ENCODE data around the gene ZNF560. TPM values are rescaled to one million over a fixed set of nuclear protein-coding genes. Genes with fewer than 3 reads are reported as not detected.

Gene ZNF560
- total and polyA plus RNA-seq, 10 of the 15 experiments (the other 5 are each of a cell fraction or from before 2014, with no cell fraction given): 0.03 to 0.16 (median 0.10) TPM; not detected in 4

DNA sequence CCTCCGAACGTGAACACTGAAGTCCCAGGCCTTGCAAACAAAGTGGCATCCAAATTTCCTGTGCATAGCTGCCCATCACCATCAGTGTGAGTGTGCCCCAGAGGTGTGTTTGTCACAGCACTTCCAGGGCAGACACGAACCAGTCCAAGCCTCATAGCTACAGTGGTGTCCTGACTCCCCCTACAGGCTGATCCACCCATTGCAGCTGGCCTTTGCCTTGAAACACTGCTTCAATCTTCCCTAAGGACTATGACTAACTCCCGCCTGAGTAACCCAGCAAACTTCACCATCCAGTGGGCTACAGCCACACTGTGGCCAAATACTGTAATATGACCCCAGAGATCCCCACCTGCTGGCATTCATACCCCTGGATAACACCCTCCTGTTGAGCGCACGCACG is 66.9 kb downstream of the ZNF560 start:
- SMC1A ChIA-PET (ENCODE audit: uncharacterized antibody, unreplicated experiment): no interaction called here
- DNase-seq (ENCODE audit: low read depth, low spot score): no peak

More for the DNA sequence above, 66.9 kb downstream of the ZNF560 start:
- BruUV-seq (replicated peaks): no TSS peak
- H3K9me3 ChIP-seq (replicated peaks; ENCODE audit: control insufficient read depth, insufficient read depth, low read length): peaks cover 1% of the 10 kb centered on the region; the same call in 2 of the 3 replicates
- ChIA-PET CTCF (interaction anchor here (0.6 to 1.3 kb wide), 3 partner anchors 14 to 296 kb away, joined by 3 to 4 read pairs (median 3); no protein-coding TSS in a partner anchor), POLR2A (no interaction called here), RAD21 (ENCODE audit: unreplicated experiment) (interaction anchor here (0.6 kb wide), 1 partner anchor 223 kb away, joined by 3 read pairs; no protein-coding TSS in a partner anchor)
- H3K27ac ChIP-seq (ENCODE audit: control insufficient read depth, insufficient read depth): no peak overlapping the region
- H2AFZ ChIP-seq (ENCODE audit: control insufficient read depth, low read depth, low read length): no peak overlapping the region
- H3K4me2 ChIP-seq (ENCODE audit: control insufficient read depth, insufficient read depth): no peak overlapping the region
- H3K36me3 ChIP-seq (ENCODE audit: control insufficient read depth in 2 of 2, insufficient read depth in 2 of 2, low read length in 1 of 2): peaks cover 0 to 16% of the 10 kb centered on the region in 2 experiments
- no peak for FAIRE-seq
- no peak for ATAC-seq
- H3K79me2 ChIP-seq (ENCODE audit: control insufficient read depth, insufficient read depth, low read length): peaks cover 6% of the 10 kb centered on the region
- H3K27me3 ChIP-seq (replicated peaks in 1 of 2; ENCODE audit: control insufficient read depth in 2 of 2, insufficient read depth in 2 of 2, low read length in 1 of 2): no peaks in the 10 kb centered on the region
- H3K4me1 ChIP-seq (ENCODE audit: control insufficient read depth, insufficient read depth, low read length): no peaks in the 10 kb centered on the region
- intact Hi-C loops (cut with micrococcal nuclease; ENCODE audit: unreplicated experiment): loop anchor here (10.0 kb wide), 1 partner anchor 117 kb away; no protein-coding TSS in a partner anchor
- TF ChIP-seq, protein P1, sequence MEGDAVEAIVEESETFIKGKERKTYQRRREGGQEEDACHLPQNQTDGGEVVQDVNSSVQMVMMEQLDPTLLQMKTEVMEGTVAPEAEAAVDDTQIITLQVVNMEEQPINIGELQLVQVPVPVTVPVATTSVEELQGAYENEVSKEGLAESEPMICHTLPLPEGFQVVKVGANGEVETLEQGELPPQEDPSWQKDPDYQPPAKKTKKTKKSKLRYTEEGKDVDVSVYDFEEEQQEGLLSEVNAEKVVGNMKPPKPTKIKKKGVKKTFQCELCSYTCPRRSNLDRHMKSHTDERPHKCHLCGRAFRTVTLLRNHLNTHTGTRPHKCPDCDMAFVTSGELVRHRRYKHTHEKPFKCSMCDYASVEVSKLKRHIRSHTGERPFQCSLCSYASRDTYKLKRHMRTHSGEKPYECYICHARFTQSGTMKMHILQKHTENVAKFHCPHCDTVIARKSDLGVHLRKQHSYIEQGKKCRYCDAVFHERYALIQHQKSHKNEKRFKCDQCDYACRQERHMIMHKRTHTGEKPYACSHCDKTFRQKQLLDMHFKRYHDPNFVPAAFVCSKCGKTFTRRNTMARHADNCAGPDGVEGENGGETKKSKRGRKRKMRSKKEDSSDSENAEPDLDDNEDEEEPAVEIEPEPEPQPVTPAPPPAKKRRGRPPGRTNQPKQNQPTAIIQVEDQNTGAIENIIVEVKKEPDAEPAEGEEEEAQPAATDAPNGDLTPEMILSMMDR (IDR thresholded peaks at IDR 0.05 in 2 of 3, conservative IDR thresholded peaks at IDR 0.05 in 1 of 3; ENCODE audit: control insufficient read depth in 2 of 3, extremely low read depth in 1 of 3, insufficient read depth in 1 of 3, low read depth in 3 of 3, low read length in 3 of 3): peak; percentile 14 to 41 (median 25); a peak in 3 of 6 replicates
- TF ChIP-seq CREM (IDR thresholded peaks at IDR 0.05; ENCODE audit: low read depth): no peak
- TF ChIP-seq CBFB (IDR thresholded peaks at IDR 0.05; ENCODE audit: low read depth): no peak
- no peak for TF ChIP-seq SUZ12 (IDR thresholded peaks at IDR 0.05; ENCODE audit: unreplicated experiment)
- no peak for TF ChIP-seq MTA2 (IDR thresholded peaks at IDR 0.05; ENCODE audit: low read depth)
- 0 out of 2 replicates have a peak, but pooled peaks have one; percentile 24 for TF ChIP-seq RAD21 (IDR thresholded peaks at IDR 0.05; ENCODE audit: insufficient read depth, low read depth, low read length)
- no peak for TF ChIP-seq WRNIP1 (IDR thresholded peaks at IDR 0.05; ENCODE audit: borderline replicate concordance, low read depth, low read length)
- no peak for TF ChIP-seq STAT1 (conservative IDR thresholded peaks at IDR 0.05)
- no peaks in the 10 kb centered on the region for H4K20me1 ChIP-seq (ENCODE audit: control insufficient read depth, insufficient read depth)
- no peak overlapping the region for H3K9ac ChIP-seq (ENCODE audit: control insufficient read depth, insufficient read depth, low read length)
- 99% methylated on average over 7 of the region's 7 CpGs for WGBS (ENCODE audit: insufficient coverage, insufficient replicate concordance, low lambda C conversion rate, missing lambda C conversion rate)
- H3K4me3 ChIP-seq: no peak overlapping the region
- in situ Hi-C loops (cut with MboI): no loop called here

Measured in GM12878 (cell line).